ENCODE measurements around the gene HELLS. TPM values are rescaled to one million over a fixed set of nuclear protein-coding genes. Genes with fewer than 3 reads are reported as not detected.
"Not testable (repeated sequence)": the region's sequence is repeated elsewhere in the genome, so short reads cannot be mapped to it uniquely, and the experiment has no call there.

The HELLS gene
- total and polyA plus RNA-seq, 10 donors: 5.1 to 38.7 (median 16.3) TPM

DNA sequence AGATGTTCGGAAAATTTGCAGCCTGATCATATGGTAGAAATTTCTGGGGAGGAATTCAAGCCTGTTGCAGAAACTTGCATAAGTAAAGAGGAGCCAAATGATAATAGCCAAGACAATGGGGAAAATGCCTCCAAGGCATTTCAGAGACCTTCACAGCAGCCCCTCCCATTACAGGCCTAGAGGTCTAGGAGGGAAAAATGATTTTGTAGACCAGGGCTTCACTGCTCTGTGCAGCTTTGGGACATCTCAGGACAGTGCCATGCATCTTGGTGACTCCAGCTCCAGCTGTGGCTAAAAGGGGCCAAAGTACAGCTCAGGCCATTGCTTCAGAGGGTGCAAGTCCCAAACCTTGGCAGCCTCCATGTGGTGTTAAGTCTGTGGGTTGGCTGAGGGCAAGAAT, 87.4 kb downstream of the HELLS start:
- intact Hi-C loops (cut with DNase I; ENCODE audit: low total_unique reads): no loop called here
- H3K27me3 ChIP-seq (replicated peaks in 1 of 7): no peaks in the 10 kb centered on the region
- H3K27ac ChIP-seq: no peak overlapping the region
- no peak overlapping the region for H3K4me3 ChIP-seq
- H3K36me3 ChIP-seq: no peaks in the 10 kb centered on the region
- TF ChIP-seq POLR2A (IDR thresholded peaks at IDR 0.05) (no peak), POLR2AphosphoS5 (IDR thresholded peaks at IDR 0.05) (no peak)
- TF ChIP-seq, protein P1, sequence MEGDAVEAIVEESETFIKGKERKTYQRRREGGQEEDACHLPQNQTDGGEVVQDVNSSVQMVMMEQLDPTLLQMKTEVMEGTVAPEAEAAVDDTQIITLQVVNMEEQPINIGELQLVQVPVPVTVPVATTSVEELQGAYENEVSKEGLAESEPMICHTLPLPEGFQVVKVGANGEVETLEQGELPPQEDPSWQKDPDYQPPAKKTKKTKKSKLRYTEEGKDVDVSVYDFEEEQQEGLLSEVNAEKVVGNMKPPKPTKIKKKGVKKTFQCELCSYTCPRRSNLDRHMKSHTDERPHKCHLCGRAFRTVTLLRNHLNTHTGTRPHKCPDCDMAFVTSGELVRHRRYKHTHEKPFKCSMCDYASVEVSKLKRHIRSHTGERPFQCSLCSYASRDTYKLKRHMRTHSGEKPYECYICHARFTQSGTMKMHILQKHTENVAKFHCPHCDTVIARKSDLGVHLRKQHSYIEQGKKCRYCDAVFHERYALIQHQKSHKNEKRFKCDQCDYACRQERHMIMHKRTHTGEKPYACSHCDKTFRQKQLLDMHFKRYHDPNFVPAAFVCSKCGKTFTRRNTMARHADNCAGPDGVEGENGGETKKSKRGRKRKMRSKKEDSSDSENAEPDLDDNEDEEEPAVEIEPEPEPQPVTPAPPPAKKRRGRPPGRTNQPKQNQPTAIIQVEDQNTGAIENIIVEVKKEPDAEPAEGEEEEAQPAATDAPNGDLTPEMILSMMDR (IDR thresholded peaks at IDR 0.05 in 8 of 11, conservative IDR thresholded peaks at IDR 0.05 in 3 of 11): no peak
- DNase-seq: no peak
- 89 to 100% (median 94%) methylated on average over 1 of the region's 1 CpG for WGBS, 5 donors
- H3K4me1 ChIP-seq: no peaks in the 10 kb centered on the region
- peaks cover 0 to 47% (median 24%) of the 10 kb centered on the region in 8 donors for H3K9me3 ChIP-seq

DNA sequence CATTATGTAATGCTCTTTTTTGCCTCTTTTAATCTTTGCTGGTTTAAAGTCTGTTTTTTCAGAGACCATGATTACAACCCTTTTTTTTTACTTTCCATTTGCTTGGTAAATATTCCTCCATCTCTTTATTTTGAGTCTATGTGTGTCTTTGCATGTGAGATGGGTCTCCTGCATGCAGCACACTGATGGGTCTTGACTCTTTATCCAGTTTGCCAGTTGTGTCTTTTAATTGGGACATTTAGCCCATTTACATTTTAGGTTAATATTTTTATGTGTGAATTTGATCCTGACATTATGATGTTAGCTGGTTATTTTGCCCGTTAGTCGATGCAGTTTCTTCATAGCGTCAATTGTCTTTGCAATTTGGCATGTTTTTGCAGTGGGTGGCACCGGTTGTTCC, 92.5 kb downstream of the HELLS start:
- H3K27ac ChIP-seq; DNase-seq; H3K4me3 ChIP-seq; H3K4me1 ChIP-seq; intact Hi-C loops (cut with DNase I; ENCODE audit: low total_unique reads); H3K36me3 ChIP-seq; H3K27me3 ChIP-seq (replicated peaks in 1 of 7): not testable (repeated sequence)
- 94 to 97% (median 96%) methylated on average over 4 of the region's 4 CpGs for WGBS, 5 donors
- peaks cover 0 to 54% (median 31%) of the 10 kb centered on the region in 8 donors for H3K9me3 ChIP-seq

DNA sequence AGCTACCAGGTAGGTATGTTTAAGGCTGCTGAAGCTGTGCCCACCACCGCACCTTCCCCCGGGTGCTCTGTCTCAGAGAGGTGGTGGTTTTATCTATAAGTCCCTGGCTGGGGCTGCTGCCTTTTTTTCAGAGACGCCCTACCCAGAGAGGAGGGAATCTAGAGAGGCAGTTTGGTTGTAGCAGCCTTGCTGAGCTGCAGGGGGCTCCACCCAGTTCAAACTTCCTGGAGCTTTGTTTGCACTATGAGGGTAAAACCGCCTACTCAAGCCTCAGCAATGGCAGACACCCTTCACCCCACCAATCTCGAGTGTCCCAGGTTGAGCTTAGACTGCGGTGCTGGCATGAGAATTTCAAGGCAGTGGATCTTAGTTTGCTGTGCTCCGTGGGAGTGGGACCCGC, 94.3 kb downstream of the HELLS start:
- H3K9me3 ChIP-seq: peaks cover 0 to 38% (median 22%) of the 10 kb centered on the region in 8 donors
- intact Hi-C loops (cut with DNase I; ENCODE audit: low total_unique reads): no loop called here
- H3K27ac ChIP-seq: no peak overlapping the region
- DNase-seq: no peak
- WGBS, 5 donors: 91 to 98% (median 92%) methylated on average over 2 to 8 of the region's 8 CpGs
- H3K36me3 ChIP-seq: no peaks in the 10 kb centered on the region
- no peak overlapping the region for H3K4me3 ChIP-seq
- TF ChIP-seq, protein P1 (IDR thresholded peaks at IDR 0.05 in 8 of 11, conservative IDR thresholded peaks at IDR 0.05 in 3 of 11): no peak
- TF ChIP-seq POLR2A (IDR thresholded peaks at IDR 0.05): no peak
- H3K4me1 ChIP-seq: no peaks in the 10 kb centered on the region
- H3K27me3 ChIP-seq (replicated peaks in 1 of 7): peaks cover 0 to 4% (median 0%) of the 10 kb centered on the region in 7 donors

DNA sequence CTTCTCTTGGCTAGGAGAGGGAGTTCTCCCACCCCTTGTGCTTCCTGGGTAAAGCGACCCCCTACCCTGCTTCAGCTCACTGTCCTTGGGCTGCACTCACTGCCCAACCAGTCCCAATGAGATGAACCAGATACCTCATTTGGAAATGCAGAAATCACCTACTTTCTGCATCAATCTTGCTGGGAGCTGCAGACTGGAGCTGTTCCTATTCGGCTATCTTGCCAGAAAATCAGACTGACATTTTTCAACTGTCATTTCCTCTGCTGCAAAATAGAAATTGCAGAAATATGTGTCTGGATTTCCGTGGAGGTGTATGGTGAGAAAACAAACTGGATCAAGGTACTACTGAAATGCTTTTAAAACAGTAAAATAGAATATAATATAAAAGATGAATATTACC, 95.0 kb downstream of the HELLS start:
- intact Hi-C loops (cut with DNase I; ENCODE audit: low total_unique reads): no loop called here
- Histone ChIP-seq H3K9me3 (peaks cover 0 to 33% (median 20%) of the 10 kb centered on the region in 8 donors), H3K4me3 (no peak overlapping the region), H3K4me1 (no peaks in the 10 kb centered on the region), H3K27me3 (replicated peaks in 1 of 7) (peaks cover 0 to 4% (median 0%) of the 10 kb centered on the region in 7 donors), H3K27ac (no peak overlapping the region), H3K36me3 (no peaks in the 10 kb centered on the region)
- DNase-seq: no peak
- TF ChIP-seq POLR2AphosphoS5 (IDR thresholded peaks at IDR 0.05): no peak
- TF ChIP-seq POLR2A (IDR thresholded peaks at IDR 0.05): no peak
- TF ChIP-seq, protein P1 (IDR thresholded peaks at IDR 0.05 in 8 of 11, conservative IDR thresholded peaks at IDR 0.05 in 3 of 11): no peak
- 21 to 32% (median 21%) methylated on average over 3 of the region's 3 CpGs for WGBS, 5 donors

DNA sequence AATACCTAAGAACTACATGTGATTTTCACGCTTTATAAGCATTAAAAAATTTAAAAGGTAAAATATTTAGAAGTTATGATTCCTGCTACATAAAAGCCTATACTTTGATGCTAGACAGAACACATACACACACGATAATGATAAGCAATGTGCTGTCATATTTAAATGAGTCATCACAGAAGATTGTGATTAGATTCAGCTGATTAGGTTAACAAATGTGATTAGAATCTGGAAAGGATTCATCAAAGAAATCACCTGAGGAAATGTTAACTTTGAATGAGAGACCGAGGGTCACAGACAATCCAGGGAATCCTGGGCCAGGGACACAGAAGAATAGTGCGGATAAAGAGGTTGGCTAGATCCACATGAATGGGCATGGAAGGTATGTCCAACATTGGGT, 95.9 kb downstream of the HELLS start:
- intact Hi-C loops (cut with DNase I; ENCODE audit: low total_unique reads): no loop called here
- no peak for TF ChIP-seq POLR2A (IDR thresholded peaks at IDR 0.05)
- TF ChIP-seq, protein P1 (IDR thresholded peaks at IDR 0.05 in 8 of 11, conservative IDR thresholded peaks at IDR 0.05 in 3 of 11): no peak
- H3K27me3 ChIP-seq (replicated peaks in 1 of 7): peaks cover 0 to 4% (median 0%) of the 10 kb centered on the region in 7 donors
- H3K27ac ChIP-seq: no peak overlapping the region
- H3K9me3 ChIP-seq: peaks cover 0 to 33% (median 20%) of the 10 kb centered on the region in 8 donors
- no peak overlapping the region for H3K4me3 ChIP-seq
- H3K4me1 ChIP-seq: no peaks in the 10 kb centered on the region
- 86 to 95% (median 91%) methylated on average over 4 of the region's 4 CpGs for WGBS, 5 donors
- no peak for DNase-seq
- no peaks in the 10 kb centered on the region for H3K36me3 ChIP-seq

Data from spleen (tissue), 11 donors.